Loucy (cell line): ENCODE measurements around the gene RALGAPB.

Experiments used
- EZH2phosphoT487 ChIP-seq: fragments of 200-600 bp; IDR thresholded peaks from 2 replicates; pipeline ENCODE4 v1.6.1; 2018; ENCODE audit warnings: antibody characterized with exemption, mild to moderate bottlenecking, moderate library complexity, borderline replicate concordance
- TF ChIP-seq, protein P1 (sequence below): fragments of 200-600 bp; sonication (generic); conservative IDR thresholded peaks from 2 replicates; pipeline ENCODE4 v1.5.1; 2014; ENCODE audit warnings: mild to moderate bottlenecking, antibody characterized with exemption, low read length

DNA sequence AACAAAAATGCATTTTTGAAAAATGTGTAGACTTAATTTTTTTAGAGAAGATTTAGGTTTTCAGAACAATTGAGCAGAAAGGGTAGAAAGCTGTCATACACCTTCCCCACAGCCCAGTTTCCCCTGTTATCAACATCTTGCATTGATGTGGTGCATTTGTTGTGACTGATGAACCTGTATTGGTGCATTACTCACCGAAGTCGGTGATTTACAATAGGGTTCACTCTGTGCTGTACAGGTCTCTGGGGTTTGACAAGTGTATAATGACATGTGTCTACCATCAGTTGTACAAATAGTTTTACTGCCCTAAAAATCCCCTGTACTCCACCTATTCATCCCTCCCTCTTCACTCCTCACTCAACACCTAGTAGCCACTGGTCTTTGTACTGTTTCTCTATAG, 84.5 kb downstream of the RALGAPB start:
- TF ChIP-seq, protein P1, sequence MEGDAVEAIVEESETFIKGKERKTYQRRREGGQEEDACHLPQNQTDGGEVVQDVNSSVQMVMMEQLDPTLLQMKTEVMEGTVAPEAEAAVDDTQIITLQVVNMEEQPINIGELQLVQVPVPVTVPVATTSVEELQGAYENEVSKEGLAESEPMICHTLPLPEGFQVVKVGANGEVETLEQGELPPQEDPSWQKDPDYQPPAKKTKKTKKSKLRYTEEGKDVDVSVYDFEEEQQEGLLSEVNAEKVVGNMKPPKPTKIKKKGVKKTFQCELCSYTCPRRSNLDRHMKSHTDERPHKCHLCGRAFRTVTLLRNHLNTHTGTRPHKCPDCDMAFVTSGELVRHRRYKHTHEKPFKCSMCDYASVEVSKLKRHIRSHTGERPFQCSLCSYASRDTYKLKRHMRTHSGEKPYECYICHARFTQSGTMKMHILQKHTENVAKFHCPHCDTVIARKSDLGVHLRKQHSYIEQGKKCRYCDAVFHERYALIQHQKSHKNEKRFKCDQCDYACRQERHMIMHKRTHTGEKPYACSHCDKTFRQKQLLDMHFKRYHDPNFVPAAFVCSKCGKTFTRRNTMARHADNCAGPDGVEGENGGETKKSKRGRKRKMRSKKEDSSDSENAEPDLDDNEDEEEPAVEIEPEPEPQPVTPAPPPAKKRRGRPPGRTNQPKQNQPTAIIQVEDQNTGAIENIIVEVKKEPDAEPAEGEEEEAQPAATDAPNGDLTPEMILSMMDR = no peak
- TF ChIP-seq EZH2phosphoT487 = no peak
